ENCODE results near the gene RNF169. TPM values are rescaled to one million over a fixed set of nuclear protein-coding genes. Genes with fewer than 3 reads are reported as not detected.

Gene RNF169
- total and polyA plus RNA-seq, 2 donors (not counting 1 experiment from before 2014, with no cell fraction given) = 6.7 to 28.4 TPM

GRCh38 chr11:74877132-74877531, 128.5 kb downstream of the RNF169 start:
- Mint-ChIP-seq H3K4me3 (no peak overlapping the region), H3K27ac (no peak overlapping the region), H3K27me3 (no peaks in the 10 kb centered on the region), H3K4me1 (no peaks in the 10 kb centered on the region), H3K9me3 (ENCODE audit: insufficient read depth) (peaks cover 12% of the 10 kb centered on the region)
- no peaks in the 10 kb centered on the region for H4K20me1 ChIP-seq (ENCODE audit: control insufficient read depth, insufficient read depth, low read length, poor library complexity, severe bottlenecking)
- DNase-seq (no peak), ATAC-seq (ENCODE audit: low read depth) (no peak)
- TF ChIP-seq, protein P1, sequence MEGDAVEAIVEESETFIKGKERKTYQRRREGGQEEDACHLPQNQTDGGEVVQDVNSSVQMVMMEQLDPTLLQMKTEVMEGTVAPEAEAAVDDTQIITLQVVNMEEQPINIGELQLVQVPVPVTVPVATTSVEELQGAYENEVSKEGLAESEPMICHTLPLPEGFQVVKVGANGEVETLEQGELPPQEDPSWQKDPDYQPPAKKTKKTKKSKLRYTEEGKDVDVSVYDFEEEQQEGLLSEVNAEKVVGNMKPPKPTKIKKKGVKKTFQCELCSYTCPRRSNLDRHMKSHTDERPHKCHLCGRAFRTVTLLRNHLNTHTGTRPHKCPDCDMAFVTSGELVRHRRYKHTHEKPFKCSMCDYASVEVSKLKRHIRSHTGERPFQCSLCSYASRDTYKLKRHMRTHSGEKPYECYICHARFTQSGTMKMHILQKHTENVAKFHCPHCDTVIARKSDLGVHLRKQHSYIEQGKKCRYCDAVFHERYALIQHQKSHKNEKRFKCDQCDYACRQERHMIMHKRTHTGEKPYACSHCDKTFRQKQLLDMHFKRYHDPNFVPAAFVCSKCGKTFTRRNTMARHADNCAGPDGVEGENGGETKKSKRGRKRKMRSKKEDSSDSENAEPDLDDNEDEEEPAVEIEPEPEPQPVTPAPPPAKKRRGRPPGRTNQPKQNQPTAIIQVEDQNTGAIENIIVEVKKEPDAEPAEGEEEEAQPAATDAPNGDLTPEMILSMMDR (IDR thresholded peaks at IDR 0.05) = peak; percentile 67
- TF ChIP-seq EZH2 (IDR thresholded peaks at IDR 0.05; ENCODE audit: borderline replicate concordance, insufficient read depth, low read depth, low read length, poor library complexity, severe bottlenecking) = no peak
- no peak overlapping the region for H3K4me3 ChIP-seq (ENCODE audit: control extremely low read depth in 1 of 5, extremely low read depth in 1 of 5, insufficient read depth in 1 of 5, low read depth in 2 of 5, low read length in 4 of 5)
- ChIA-PET POLR2A (no interaction called here), CTCF (no interaction called here)
- no peak overlapping the region for H2AFZ ChIP-seq (ENCODE audit: insufficient read depth, low read depth, low read length, poor library complexity, severe bottlenecking)
- H3K4me2 ChIP-seq (replicated peaks; ENCODE audit: low read depth, low read length, poor library complexity, severe bottlenecking) = no peak overlapping the region
- WGBS (ENCODE audit: insufficient coverage) = no CpG with 5 or more reads among the region's 1 CpG
- H3K9me3 ChIP-seq (ENCODE audit: control extremely low read depth in 1 of 3, control insufficient read depth in 2 of 3, insufficient read depth in 1 of 3, low read length in 2 of 3) = peaks cover 0 to 20% (median 18%) of the 10 kb centered on the region in 3 donors
- no peaks in the 10 kb centered on the region for H3K27me3 ChIP-seq (replicated peaks in 1 of 4; ENCODE audit: control extremely low read depth in 1 of 4, control insufficient read depth in 3 of 4, insufficient read depth in 4 of 4, low read length in 3 of 4)
- no peak overlapping the region for H3K9ac ChIP-seq (ENCODE audit: low read length)
- H3K36me3 ChIP-seq (replicated peaks in 1 of 2; ENCODE audit: control extremely low read depth in 1 of 2, control insufficient read depth in 1 of 2, extremely low read depth in 1 of 2, insufficient read depth in 2 of 2, low read length in 1 of 2) = peaks cover 0 to 6% of the 10 kb centered on the region in 2 experiments
- H3K27ac ChIP-seq (ENCODE audit: low read length in 2 of 2) = no peak overlapping the region
- no peaks in the 10 kb centered on the region for H3K4me1 ChIP-seq (ENCODE audit: control insufficient read depth in 2 of 2, insufficient read depth in 2 of 2, low read length in 2 of 2)
- intact Hi-C loops (cut with micrococcal nuclease) = no loop called here
- no peaks in the 10 kb centered on the region for H3K79me2 ChIP-seq (ENCODE audit: control insufficient read depth, insufficient read depth, low read length)

Small RNA genes lying within 50 kb of the gene (small RNA-seq; reads per million reads assigned to genes)
- gene MIR4696 (ENCODE audit: insufficient read length, low read depth, low replicate concordance) (not detected), gene RN7SL239P (ENCODE audit: insufficient read length, low read depth, low replicate concordance) (not detected)

Other genes starting within 250 kb of the RNF169 start
- gene POLD3, start 156.3 kb upstream of the RNF169 start, total RNA-seq = 13.5 and 17.6 TPM in 2 replicates
- 4.6 and 4.9 TPM in 2 replicates for gene POLD3, start 156.3 kb upstream of the RNF169 start, polyA plus RNA-seq
- gene CHRDL2, start 17.4 kb upstream of the RNF169 start, total RNA-seq = not detected in 2 replicates
- 0.24 TPM in 1 of 2 replicates, not detected in the other for gene CHRDL2, start 17.4 kb upstream of the RNF169 start, polyA plus RNA-seq
- gene XRRA1, start 200.2 kb downstream of the RNF169 start, total RNA-seq = 80.8 and 81.9 TPM in 2 replicates
- gene XRRA1, start 200.2 kb downstream of the RNF169 start, polyA plus RNA-seq = 6.9 and 9.3 TPM in 2 replicates
- gene SPCS2, start 200.4 kb downstream of the RNF169 start, total RNA-seq = 98.5 and 106 TPM in 2 replicates
- gene SPCS2, start 200.4 kb downstream of the RNF169 start, polyA plus RNA-seq = 17.8 and 19.1 TPM in 2 replicates
- gene NEU3, start 240.1 kb downstream of the RNF169 start, total RNA-seq = 15.2 and 17.0 TPM in 2 replicates
- 13.0 and 17.4 TPM in 2 replicates for gene NEU3, start 240.1 kb downstream of the RNF169 start, polyA plus RNA-seq